ENCODE results near the gene ERFE. TPM values are rescaled to one million over a fixed set of nuclear protein-coding genes. Genes with fewer than 3 reads are reported as not detected.

The ERFE gene
- total RNA-seq, 1 donor from 2014 or later = not detected

DNA sequence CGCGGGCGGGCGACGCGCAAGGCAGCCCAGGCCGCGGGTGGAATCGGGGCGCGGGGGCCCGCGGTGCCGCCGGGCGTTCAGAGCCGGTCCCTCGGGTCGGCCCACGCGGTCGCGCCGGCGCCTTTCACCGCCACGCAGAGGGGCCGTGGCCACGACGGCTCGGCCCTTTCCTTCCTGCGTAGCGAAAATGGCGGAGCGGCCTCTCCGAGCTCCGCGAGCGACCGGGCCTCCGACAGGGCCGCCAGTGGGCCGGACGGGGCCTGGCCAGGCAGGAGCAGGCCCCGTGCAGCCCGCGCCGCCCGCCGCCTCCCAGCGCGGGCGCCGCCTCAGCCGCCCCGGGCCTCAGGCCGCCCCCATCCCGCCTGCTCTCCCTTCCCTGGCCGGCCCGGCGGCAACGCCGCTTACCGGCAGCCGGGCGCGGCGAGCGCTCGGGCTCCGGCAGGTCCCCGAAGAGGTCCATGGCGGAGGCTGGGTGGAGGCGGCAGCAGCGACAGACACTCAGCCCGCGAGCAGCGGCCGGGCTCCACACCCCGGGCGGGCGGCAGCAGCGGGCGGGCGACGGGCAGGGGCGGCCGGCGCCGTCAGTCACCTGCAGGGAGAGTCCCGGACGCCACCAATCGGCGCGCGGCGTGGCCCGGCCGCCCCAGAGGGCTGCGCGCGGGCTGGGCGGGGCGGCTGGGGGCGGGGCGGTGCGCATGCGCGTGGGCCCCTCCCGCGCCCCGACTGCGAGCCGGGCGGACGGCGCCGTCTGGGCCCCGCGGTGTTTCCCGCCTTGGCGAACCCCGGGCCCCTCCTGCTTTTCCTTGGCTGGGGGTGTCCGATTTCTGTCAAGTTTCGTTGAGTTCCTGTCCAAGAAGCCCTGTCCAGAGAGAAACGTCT lies 44.6 kb downstream of the ERFE start, which contains the start of gene ILKAP:
ILKAP (minus strand) TSS at position 602 of the 879 bp plus-strand sequence; CDS start at position 460, 142 bp downstream.
- TF ChIP-seq, protein P1, sequence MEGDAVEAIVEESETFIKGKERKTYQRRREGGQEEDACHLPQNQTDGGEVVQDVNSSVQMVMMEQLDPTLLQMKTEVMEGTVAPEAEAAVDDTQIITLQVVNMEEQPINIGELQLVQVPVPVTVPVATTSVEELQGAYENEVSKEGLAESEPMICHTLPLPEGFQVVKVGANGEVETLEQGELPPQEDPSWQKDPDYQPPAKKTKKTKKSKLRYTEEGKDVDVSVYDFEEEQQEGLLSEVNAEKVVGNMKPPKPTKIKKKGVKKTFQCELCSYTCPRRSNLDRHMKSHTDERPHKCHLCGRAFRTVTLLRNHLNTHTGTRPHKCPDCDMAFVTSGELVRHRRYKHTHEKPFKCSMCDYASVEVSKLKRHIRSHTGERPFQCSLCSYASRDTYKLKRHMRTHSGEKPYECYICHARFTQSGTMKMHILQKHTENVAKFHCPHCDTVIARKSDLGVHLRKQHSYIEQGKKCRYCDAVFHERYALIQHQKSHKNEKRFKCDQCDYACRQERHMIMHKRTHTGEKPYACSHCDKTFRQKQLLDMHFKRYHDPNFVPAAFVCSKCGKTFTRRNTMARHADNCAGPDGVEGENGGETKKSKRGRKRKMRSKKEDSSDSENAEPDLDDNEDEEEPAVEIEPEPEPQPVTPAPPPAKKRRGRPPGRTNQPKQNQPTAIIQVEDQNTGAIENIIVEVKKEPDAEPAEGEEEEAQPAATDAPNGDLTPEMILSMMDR (IDR thresholded peaks at IDR 0.05) = no peak
- Mint-ChIP-seq H3K4me1 (peaks cover 48% of the 10 kb centered on the region), H3K27ac (peak within 1 kb of the TSS; percentile 89), H3K9me3 (no peaks in the 10 kb centered on the region), H3K27me3 (no peaks in the 10 kb centered on the region), H3K36me3 (ENCODE audit: low read depth) (peaks cover 6% of the 10 kb centered on the region), H3K4me3 (peak within 1 kb of the TSS; percentile 85)
- ChIA-PET POLR2A (interaction anchor here (0.6 to 2.0 kb wide), 13 partner anchors 9 to 263 kb away, joined by 3 to 11 read pairs (median 4); partner anchors contain the start of gene SCLY), CTCF (no interaction called here)
- peak; percentile 90 for DNase-seq
- intact Hi-C loops (cut with micrococcal nuclease) = loop anchor here (1.0 kb wide), 5 partner anchors 28 to 235 kb away; partner anchors contain the start of gene PER2
- ATAC-seq (ENCODE audit: low read depth) = peak; percentile 97

DNA sequence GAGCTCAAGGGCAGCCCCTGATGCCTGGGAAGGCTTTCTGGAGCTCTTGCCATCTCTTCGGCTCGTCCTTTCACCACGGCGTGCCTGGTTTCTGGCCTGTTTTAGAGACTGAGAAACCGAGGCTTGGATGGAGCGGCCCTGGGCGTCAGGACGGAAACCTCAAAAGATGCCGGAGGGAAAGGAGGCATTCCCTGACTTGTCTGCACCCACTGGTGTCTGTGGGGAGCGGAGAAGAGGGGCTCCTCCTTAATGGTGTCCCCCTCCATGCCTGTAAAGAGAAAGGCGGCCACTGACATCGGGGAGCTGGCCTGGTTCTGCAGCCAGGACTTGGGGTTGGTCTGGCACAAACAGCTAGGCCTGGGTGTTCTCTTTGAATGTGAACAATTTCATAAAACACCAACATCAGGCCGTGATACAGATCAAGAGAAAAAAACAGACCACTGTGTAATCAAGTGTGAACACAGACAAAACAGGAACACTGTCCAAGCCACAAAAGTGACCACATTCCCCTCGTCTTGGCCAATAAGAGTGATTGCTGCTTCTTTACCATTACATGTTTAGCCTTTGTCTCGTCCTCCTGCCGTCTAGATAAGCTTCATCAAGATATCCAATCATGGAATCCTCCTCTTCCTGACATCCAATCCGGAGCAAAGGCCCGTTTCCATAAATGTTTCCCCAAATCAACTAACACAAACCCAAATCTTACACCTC lies 45.4 kb downstream of the ERFE start:
- ATAC-seq (ENCODE audit: low read depth) = no peak
- Mint-ChIP-seq H3K27me3 (no peaks in the 10 kb centered on the region), H3K27ac (peak overlapping the region; percentile 89), H3K4me1 (peaks cover 45% of the 10 kb centered on the region), H3K36me3 (ENCODE audit: low read depth) (peaks cover 4% of the 10 kb centered on the region), H3K4me3 (peak overlapping the region; percentile 84), H3K9me3 (no peaks in the 10 kb centered on the region)
- ChIA-PET POLR2A (interaction anchor here (0.6 to 2.0 kb wide), 9 partner anchors 8 to 264 kb away, joined by 3 to 11 read pairs (median 6); partner anchors contain the start of gene SCLY), CTCF (no interaction called here)
- intact Hi-C loops (cut with micrococcal nuclease) = loop anchor here (1.0 kb wide), 5 partner anchors 27 to 236 kb away; partner anchors contain the start of gene PER2
- TF ChIP-seq, protein P1 (IDR thresholded peaks at IDR 0.05) = no peak
- DNase-seq = no peak

DNA sequence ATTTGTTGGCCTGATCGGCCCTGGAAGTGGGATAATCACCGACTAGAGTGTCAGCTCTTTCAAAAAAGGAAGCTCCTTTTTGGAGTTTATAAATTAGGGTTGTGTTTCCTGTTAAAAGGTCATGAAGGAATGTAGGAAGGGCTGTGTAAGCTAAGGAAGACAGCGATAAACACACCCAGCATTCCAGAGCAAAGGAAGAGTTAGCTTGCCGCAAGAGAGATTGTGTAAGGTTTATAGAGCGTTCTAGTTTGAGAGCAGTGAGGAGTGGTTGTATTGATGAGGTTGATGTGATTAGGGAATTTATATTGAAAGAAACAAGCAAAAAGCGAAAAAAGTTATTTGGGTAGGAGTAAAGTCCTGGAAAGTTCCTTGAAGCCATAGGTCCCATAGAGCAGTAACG lies 48.2 kb downstream of the ERFE start:
- ChIA-PET POLR2A (no interaction called here), CTCF (no interaction called here)
- intact Hi-C loops (cut with micrococcal nuclease) = no loop called here
- no peaks in the 10 kb centered on the region for H3K9me3 Mint-ChIP-seq
- ATAC-seq (ENCODE audit: low read depth) = no peak
- no peaks in the 10 kb centered on the region for H3K27me3 Mint-ChIP-seq
- no peak for DNase-seq
- no peak overlapping the region for H3K4me3 Mint-ChIP-seq
- H3K36me3 Mint-ChIP-seq (ENCODE audit: low read depth) = no peaks in the 10 kb centered on the region
- peaks cover 19% of the 10 kb centered on the region for H3K4me1 Mint-ChIP-seq
- H3K27ac Mint-ChIP-seq = no peak overlapping the region
- TF ChIP-seq, protein P1 (IDR thresholded peaks at IDR 0.05) = no peak

DNA sequence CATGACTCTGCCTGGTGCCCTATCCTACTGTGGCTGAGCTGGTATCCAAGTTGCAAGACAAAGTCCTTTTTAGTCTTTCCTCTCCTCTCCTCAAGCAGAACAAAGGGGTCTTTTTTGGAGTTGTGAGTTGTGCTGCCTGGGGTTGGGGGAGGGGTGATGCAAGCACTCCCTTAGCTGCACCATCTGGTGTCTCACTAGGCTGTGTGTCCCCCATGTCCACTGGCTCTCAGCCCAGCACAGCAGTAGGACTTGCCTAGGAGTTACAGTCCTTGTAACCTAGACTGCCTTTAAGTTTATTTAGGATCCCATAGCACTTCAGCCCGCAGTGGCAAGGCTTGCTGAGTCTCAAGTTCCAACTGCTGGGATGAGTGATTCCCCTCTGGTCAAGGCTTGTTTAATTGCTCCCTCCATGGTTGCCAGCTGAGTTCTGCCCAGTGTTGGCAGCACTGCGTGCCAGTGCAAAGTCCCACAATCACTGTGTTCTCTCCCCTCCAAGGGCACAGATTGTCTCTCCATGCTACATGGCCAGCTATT lies 57.9 kb downstream of the ERFE start:
- Mint-ChIP-seq H3K4me3 (no peak overlapping the region), H3K27me3 (peaks cover 30% of the 10 kb centered on the region), H3K36me3 (ENCODE audit: low read depth) (no peaks in the 10 kb centered on the region), H3K4me1 (no peaks in the 10 kb centered on the region), H3K27ac (no peak overlapping the region), H3K9me3 (no peaks in the 10 kb centered on the region)
- POLR2A ChIA-PET = no interaction called here
- DNase-seq (no peak), ATAC-seq (ENCODE audit: low read depth) (no peak)
- CTCF ChIA-PET = no interaction called here
- TF ChIP-seq, protein P1 (IDR thresholded peaks at IDR 0.05) = no peak
- intact Hi-C loops (cut with micrococcal nuclease) = no loop called here

Other genes with a start within 250 kb of the ERFE start
- 32.4 and 41.2 TPM in 2 replicates for gene UBE2F, start 192.0 kb upstream of the ERFE start, total RNA-seq
- 24.1 and 26.9 TPM in 2 replicates for gene SCLY, start 98.0 kb upstream of the ERFE start, total RNA-seq
- gene ESPNL, start 58.6 kb upstream of the ERFE start, total RNA-seq = 0.27 and 0.42 TPM in 2 replicates
- gene KLHL30, start 20.3 kb upstream of the ERFE start, total RNA-seq = not detected in 2 replicates
- gene ILKAP, start 44.7 kb downstream of the ERFE start, total RNA-seq = 64.4 and 77.3 TPM in 2 replicates
- gene HES6, start 81.1 kb downstream of the ERFE start, total RNA-seq = 4.4 and 5.0 TPM in 2 replicates
- 15.8 and 16.6 TPM in 2 replicates for gene PER2, start 129.6 kb downstream of the ERFE start, total RNA-seq
- gene TRAF3IP1, start 161.5 kb downstream of the ERFE start, total RNA-seq = 9.5 and 9.9 TPM in 2 replicates